GM23248 (cell line): ENCODE measurements around the gene RHBDF2. TPM values are rescaled to one million over a fixed set of nuclear protein-coding genes. Genes with fewer than 3 reads are reported as not detected.

Experiments used
- DNase-seq: peaks from one replicate; pipeline ENCODE4 v3.0.0-alpha.2; 2015
- H2AFZ ChIP-seq: fragments of 200-600 bp; sonication (generic); 2 replicates; pipeline ENCODE4 v1.6.1; 2016; ENCODE audit warnings: antibody characterized with exemption
- H3F3A ChIP-seq: fragments of 200-600 bp; sonication (generic); 2 replicates; pipeline ENCODE4 v1.6.1; 2016; ENCODE audit warnings: mild to moderate bottlenecking, antibody characterized with exemption, mixed run types; ENCODE audit not compliant: insufficient read depth
- H3K27ac ChIP-seq: fragments of 200-600 bp; sonication (generic); 2 replicates; pipeline ENCODE4 v1.5.1; 2016; ENCODE audit warnings: mild to moderate bottlenecking
- H3K27me3 ChIP-seq: fragments of 200-600 bp; sonication (generic); replicated peaks from 2 replicates; pipeline ENCODE4 v1.6.1; 2016; ENCODE audit warnings: mild to moderate bottlenecking; ENCODE audit not compliant: insufficient read depth
- H3K36me3 ChIP-seq: fragments of 200-600 bp; sonication (generic); 2 replicates; pipeline ENCODE4 v1.6.1; 2016; ENCODE audit warnings: low read depth, mild to moderate bottlenecking
- H3K4me1 ChIP-seq: fragments of 200-600 bp; sonication (generic); 2 replicates; pipeline ENCODE4 v1.6.1; 2016; ENCODE audit warnings: mild to moderate bottlenecking; ENCODE audit not compliant: insufficient read depth
- H3K4me2 ChIP-seq: fragments of 200-600 bp; sonication (generic); one replicate; pipeline ENCODE4 v1.6.1; 2016; ENCODE audit warnings: mild to moderate bottlenecking; ENCODE audit not compliant: unreplicated experiment
- H3K4me3 ChIP-seq: fragments of 200-600 bp; sonication (generic); 2 replicates; pipeline ENCODE4 v1.5.1; 2016; ENCODE audit warnings: mild to moderate bottlenecking
- H3K79me2 ChIP-seq: fragments of 200-600 bp; sonication (generic); 2 replicates; pipeline ENCODE4 v1.6.1; 2016; ENCODE audit warnings: mild to moderate bottlenecking; ENCODE audit not compliant: insufficient read depth
- H3K9ac ChIP-seq: fragments of 200-600 bp; sonication (generic); 2 replicates; pipeline ENCODE4 v1.6.1; 2016; ENCODE audit warnings: mild to moderate bottlenecking
- H3K9me2 ChIP-seq: fragments of 200-600 bp; sonication (generic); 2 replicates; pipeline ENCODE4 v1.6.1; 2016; ENCODE audit warnings: mixed run types, mild to moderate bottlenecking, moderate library complexity; ENCODE audit not compliant: insufficient read depth
- H3K9me3 ChIP-seq: fragments of 200-600 bp; sonication (generic); one replicate; pipeline ENCODE4 v1.6.1; 2017; ENCODE audit warnings: low read depth
- H4K20me1 ChIP-seq: fragments of 200-600 bp; sonication (generic); 2 replicates; pipeline ENCODE4 v1.6.0; 2016; ENCODE audit not compliant: insufficient read depth
- EZH2 ChIP-seq: fragments of 200-600 bp; sonication (generic); IDR thresholded peaks from 2 replicates; pipeline ENCODE4 v1.6.1; 2018; ENCODE audit warnings: antibody characterized with exemption, mild to moderate bottlenecking; ENCODE audit not compliant: insufficient read depth, poor library complexity, severe bottlenecking
- EZH2phosphoT487 ChIP-seq: fragments of 200-600 bp; sonication (generic); IDR thresholded peaks from 2 replicates; pipeline ENCODE4 v1.6.1; 2018; ENCODE audit warnings: antibody characterized with exemption, moderate library complexity, mild to moderate bottlenecking, low read depth; ENCODE audit not compliant: insufficient read depth
- WGBS, 2 experiments: methylation state at CpG; one replicate each; pipeline ENCODE4 v1.1.6; 2015 to 2017; ENCODE audit warnings: low lambda C conversion rate in 2 of 2, low coverage in 1 of 2; ENCODE audit errors: missing lambda C conversion rate in 2 of 2; 5-methylcytosine and 5-hydroxymethylcytosine counted together
- in situ Hi-C: fragments of 300-500 bp; cut with MboI; formaldehyde crosslinking; loops from 2 replicates; pipeline ENCODE4 v1.15.0; 2020
- polyA plus RNA-seq: library from polyadenylated mRNA; unstranded; fragments of >200 nt; fragmentation: Nextera tagmentation; extraction: Ambion mirVana; gene quantifications from 2 replicates; pipeline ENCODE4 v1.2.1, GENCODE V29; 2016
- total RNA-seq: library from RNA; depleted of rRNA; stranded (reverse); fragments of >200 nt; shearing (Covaris generic); gene quantifications from 2 replicates; pipeline ENCODE4 v1.2.3, GENCODE V29; 2014

Gene RHBDF2
- total and polyA plus RNA-seq, 2 experiments from 2014 or later: 8.9 to 12.7 TPM

DNA sequence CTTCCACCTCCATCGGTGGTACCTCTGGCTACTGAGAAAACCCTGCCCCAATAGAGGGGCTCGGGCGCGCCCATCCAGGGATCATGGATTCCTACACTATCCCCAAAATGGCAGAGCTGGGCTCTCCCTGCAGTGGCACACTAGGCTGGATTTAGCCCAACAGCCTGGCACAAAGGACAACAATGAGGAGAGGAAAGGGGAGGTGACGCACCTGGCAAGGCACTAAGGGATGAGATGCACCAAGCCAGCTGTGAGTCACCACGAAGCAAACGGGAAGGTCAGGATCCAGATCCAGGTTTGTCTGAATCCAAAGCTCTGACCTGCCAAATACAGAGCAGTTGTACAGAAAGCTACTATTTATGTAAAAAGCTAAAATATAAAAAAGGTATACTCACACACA is 66.4 kb downstream of the RHBDF2 start:
- in situ Hi-C loops: no loop called here
- 89% methylated on average over 7 of the region's 7 CpGs for WGBS, 2 experiments
- Histone ChIP-seq H2AFZ (no peak overlapping the region), H3K36me3 (no peaks in the 10 kb centered on the region), H4K20me1 (peaks cover 24% of the 10 kb centered on the region; the same call in 1 of the 2 replicates), H3K9me3 (no peaks in the 10 kb centered on the region), H3F3A (no peaks in the 10 kb centered on the region), H3K4me2 (no peak overlapping the region), H3K9me2 (no peaks in the 10 kb centered on the region), H3K79me2 (peaks cover 100% of the 10 kb centered on the region), H3K27me3 (no peaks in the 10 kb centered on the region), H3K4me1 (no peaks in the 10 kb centered on the region), H3K27ac (no peak overlapping the region), H3K4me3 (no peak overlapping the region), H3K9ac (no peak overlapping the region)
- TF ChIP-seq EZH2 (no peak), EZH2phosphoT487 (no peak)
- DNase-seq: no peak

DNA sequence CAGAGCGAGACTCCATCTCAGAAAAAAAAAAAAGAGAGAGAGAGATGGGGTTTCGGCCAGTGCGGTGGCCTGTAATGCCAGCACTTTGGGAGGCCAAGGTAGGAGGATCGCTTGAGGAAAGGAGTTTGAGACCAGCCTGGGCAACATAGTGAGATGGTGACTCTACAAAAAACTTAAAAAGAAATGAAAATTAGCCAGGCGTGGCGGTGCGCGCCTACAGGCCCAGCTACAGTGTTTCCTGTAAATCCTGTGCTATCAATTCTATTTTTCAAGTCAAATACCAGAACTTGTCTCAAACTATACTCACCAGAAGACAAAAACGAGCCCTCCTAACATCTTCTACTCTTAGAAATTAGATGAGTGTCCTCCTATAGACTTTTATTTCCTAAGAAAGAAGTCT is 67.5 kb downstream of the RHBDF2 start:
- Histone ChIP-seq H3K4me1 (no peaks in the 10 kb centered on the region), H3K9ac (no peak overlapping the region), H3K4me3 (no peak overlapping the region), H3F3A (no peaks in the 10 kb centered on the region), H3K27ac (no peak overlapping the region), H3K36me3 (no peaks in the 10 kb centered on the region), H3K4me2 (no peak overlapping the region), H3K27me3 (no peaks in the 10 kb centered on the region), H3K9me3 (no peaks in the 10 kb centered on the region), H3K9me2 (no peaks in the 10 kb centered on the region), H4K20me1 (peaks cover 17% of the 10 kb centered on the region; the same call in 1 of the 2 replicates), H3K79me2 (peaks cover 98% of the 10 kb centered on the region), H2AFZ (no peak overlapping the region)
- TF ChIP-seq EZH2: no peak
- no peak for TF ChIP-seq EZH2phosphoT487
- WGBS, 2 experiments: 94 to 97% methylated on average over 8 to 9 of the region's 9 CpGs
- in situ Hi-C loops: no loop called here
- no peak for DNase-seq

GRCh38 chr17:76432712-76433336 is 68.4 kb downstream of the RHBDF2 start:
- H3K36me3 ChIP-seq: no peaks in the 10 kb centered on the region
- peaks cover 5% of the 10 kb centered on the region for H3K4me1 ChIP-seq
- H3K4me2 ChIP-seq: no peak overlapping the region
- TF ChIP-seq EZH2: no peak
- TF ChIP-seq EZH2phosphoT487: no peak
- no peak overlapping the region for H3K4me3 ChIP-seq
- H3K9me2 ChIP-seq: no peaks in the 10 kb centered on the region
- no peak overlapping the region for H3K9ac ChIP-seq
- no peaks in the 10 kb centered on the region for H3K9me3 ChIP-seq
- H3K79me2 ChIP-seq: peaks cover 98% of the 10 kb centered on the region
- peaks cover 8% of the 10 kb centered on the region for H3F3A ChIP-seq
- in situ Hi-C loops: no loop called here
- peak; percentile 52 for DNase-seq
- no peaks in the 10 kb centered on the region for H3K27me3 ChIP-seq
- 96 to 99% methylated on average over 3 of the region's 3 CpGs for WGBS, 2 experiments
- H4K20me1 ChIP-seq: peaks cover 17% of the 10 kb centered on the region; the same call in 1 of the 2 replicates
- H2AFZ ChIP-seq: no peak overlapping the region
- H3K27ac ChIP-seq: no peak overlapping the region

DNA sequence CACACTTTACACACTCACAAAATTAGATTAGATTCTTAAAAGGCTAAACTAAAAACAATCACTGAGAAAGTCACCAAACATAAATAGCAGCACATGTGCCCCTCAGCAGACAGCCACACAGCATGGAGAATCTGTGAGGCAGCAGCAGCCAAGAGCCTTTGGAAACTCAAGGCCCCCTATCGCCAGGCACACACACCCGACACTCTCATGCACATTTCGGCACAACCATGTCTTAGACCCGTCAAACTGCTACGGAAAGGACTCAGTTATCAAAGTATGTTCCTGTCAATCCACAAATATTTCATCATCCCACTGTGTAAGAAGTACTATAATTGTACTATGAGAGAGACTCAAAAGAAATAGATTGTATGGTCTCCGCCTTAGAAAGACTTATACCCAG is 69.2 kb downstream of the RHBDF2 start:
- TF ChIP-seq EZH2phosphoT487 (no peak), EZH2 (no peak)
- 48 to 54% methylated on average over 6 of the region's 6 CpGs for WGBS, 2 experiments
- Histone ChIP-seq H4K20me1 (peaks cover 17% of the 10 kb centered on the region; the same call in 1 of the 2 replicates), H3K9ac (no peak overlapping the region), H3K9me3 (no peaks in the 10 kb centered on the region), H3K27ac (no peak overlapping the region), H2AFZ (no peak overlapping the region), H3K36me3 (no peaks in the 10 kb centered on the region), H3K4me2 (no peak overlapping the region), H3K9me2 (no peaks in the 10 kb centered on the region), H3K4me3 (no peak overlapping the region), H3K79me2 (peaks cover 98% of the 10 kb centered on the region), H3K27me3 (no peaks in the 10 kb centered on the region), H3F3A (peaks cover 16% of the 10 kb centered on the region), H3K4me1 (peaks cover 13% of the 10 kb centered on the region)
- no peak for DNase-seq
- in situ Hi-C loops: no loop called here
